DND-41 (cell line): ENCODE results near the gene MYCT1.

Source experiments
- ATAC-seq: fragments of 200-7000 bp; cut with Tn5 transposase; 3 replicates; pipeline ENCODE4 v1.9.1; 2021; ENCODE audit warnings: low read depth; ENCODE audit not compliant: insufficient read depth
- DNase-seq: peaks from one replicate; pipeline ENCODE4 v3.0.0-alpha.2; 2020
- H2AFZ ChIP-seq: 2 replicates; pipeline ENCODE4 v1.6.0; 2012; ENCODE audit warnings: low read depth, low read length
- H3K27ac ChIP-seq: 2 replicates; pipeline ENCODE4 v1.5.1; 2012; ENCODE audit warnings: low read length, inconsistent platforms
- H3K27me3 ChIP-seq: fragments of 200-600 bp; sonication (generic); 2 replicates; pipeline ENCODE4 v1.6.0; 2012; ENCODE audit warnings: low read length, mild to moderate bottlenecking, inconsistent platforms; ENCODE audit not compliant: insufficient read depth, poor library complexity
- H3K36me3 ChIP-seq: 2 replicates; pipeline ENCODE4 v1.5.1; 2012; ENCODE audit warnings: low read length, inconsistent platforms; ENCODE audit not compliant: insufficient read depth
- H3K4me1 ChIP-seq: 2 replicates; pipeline ENCODE4 v1.5.1; 2012; ENCODE audit warnings: mild to moderate bottlenecking, low read length; ENCODE audit not compliant: insufficient read depth
- H3K4me2 ChIP-seq: 2 replicates; pipeline ENCODE4 v1.6.0; 2012; ENCODE audit warnings: mild to moderate bottlenecking, moderate library complexity, low read length, inconsistent platforms; ENCODE audit not compliant: insufficient read depth
- H3K4me3 ChIP-seq, 2 experiments: fragments of 200-600 bp in 1 of 2; shearing (Covaris generic) in 1 of 2; 2 replicates each; pipeline ENCODE4 v1.5.1; 2012 to 2016; ENCODE audit warnings: inconsistent platforms in 2 of 2, low read length in 2 of 2, mild to moderate bottlenecking in 2 of 2, low read depth in 1 of 2, moderate library complexity in 1 of 2
- H3K79me2 ChIP-seq: 2 replicates; pipeline ENCODE4 v1.6.0; 2012; ENCODE audit warnings: low read length, inconsistent platforms; ENCODE audit not compliant: insufficient read depth
- H3K9ac ChIP-seq: 2 replicates; pipeline ENCODE4 v1.6.0; 2012; ENCODE audit warnings: low read depth, mild to moderate bottlenecking, inconsistent platforms, low read length, moderate library complexity
- H3K9me3 ChIP-seq: 2 replicates; pipeline ENCODE4 v1.5.1; 2012; ENCODE audit warnings: low read length, moderate library complexity, mild to moderate bottlenecking, inconsistent platforms; ENCODE audit not compliant: insufficient read depth, severe bottlenecking
- H4K20me1 ChIP-seq: 2 replicates; pipeline ENCODE4 v1.6.0; 2012; ENCODE audit warnings: low read length; ENCODE audit not compliant: insufficient read depth
- EZH2 ChIP-seq: IDR thresholded peaks from 3 replicates; pipeline ENCODE4 v1.6.1; 2012; ENCODE audit warnings: borderline replicate concordance, low read depth, mild to moderate bottlenecking, moderate library complexity, low read length, inconsistent platforms; ENCODE audit not compliant: severe bottlenecking
- TF ChIP-seq, protein P1 (sequence below): IDR thresholded peaks from 2 replicates; pipeline ENCODE4 v1.5.1; 2012; ENCODE audit warnings: borderline replicate concordance, low read length, moderate library complexity, mild to moderate bottlenecking; ENCODE audit not compliant: poor library complexity, severe bottlenecking; ENCODE audit errors: extremely low read depth

Gene MYCT1

DNA sequence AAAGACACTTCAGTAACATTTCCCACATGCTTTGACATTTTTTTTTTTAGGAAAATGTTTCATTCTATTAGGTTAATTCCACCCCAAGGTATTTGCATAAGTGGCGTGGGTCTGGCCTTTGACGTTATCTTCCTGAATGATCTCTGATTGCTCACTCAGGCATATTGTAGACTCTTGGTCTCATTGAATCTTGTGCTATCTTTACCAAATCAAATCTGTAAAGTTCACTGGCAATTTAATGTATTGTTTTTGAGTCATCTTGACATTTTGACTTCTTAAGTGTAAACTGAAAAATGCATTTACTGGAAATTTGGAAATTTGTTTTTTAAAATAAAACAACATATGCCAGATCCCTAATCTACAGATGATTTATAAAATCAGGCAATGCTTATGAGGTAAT, 36.9 kb downstream of the MYCT1 start:
- Histone ChIP-seq H3K9me3 (no peaks in the 10 kb centered on the region), H3K4me3 (no peak overlapping the region), H3K27me3 (no peaks in the 10 kb centered on the region), H3K27ac (no peak overlapping the region), H4K20me1 (no peaks in the 10 kb centered on the region), H3K4me1 (no peaks in the 10 kb centered on the region), H3K36me3 (no peaks in the 10 kb centered on the region), H2AFZ (no peak overlapping the region), H3K9ac (no peak overlapping the region), H3K4me2 (no peak overlapping the region), H3K79me2 (no peaks in the 10 kb centered on the region)
- TF ChIP-seq, protein P1, sequence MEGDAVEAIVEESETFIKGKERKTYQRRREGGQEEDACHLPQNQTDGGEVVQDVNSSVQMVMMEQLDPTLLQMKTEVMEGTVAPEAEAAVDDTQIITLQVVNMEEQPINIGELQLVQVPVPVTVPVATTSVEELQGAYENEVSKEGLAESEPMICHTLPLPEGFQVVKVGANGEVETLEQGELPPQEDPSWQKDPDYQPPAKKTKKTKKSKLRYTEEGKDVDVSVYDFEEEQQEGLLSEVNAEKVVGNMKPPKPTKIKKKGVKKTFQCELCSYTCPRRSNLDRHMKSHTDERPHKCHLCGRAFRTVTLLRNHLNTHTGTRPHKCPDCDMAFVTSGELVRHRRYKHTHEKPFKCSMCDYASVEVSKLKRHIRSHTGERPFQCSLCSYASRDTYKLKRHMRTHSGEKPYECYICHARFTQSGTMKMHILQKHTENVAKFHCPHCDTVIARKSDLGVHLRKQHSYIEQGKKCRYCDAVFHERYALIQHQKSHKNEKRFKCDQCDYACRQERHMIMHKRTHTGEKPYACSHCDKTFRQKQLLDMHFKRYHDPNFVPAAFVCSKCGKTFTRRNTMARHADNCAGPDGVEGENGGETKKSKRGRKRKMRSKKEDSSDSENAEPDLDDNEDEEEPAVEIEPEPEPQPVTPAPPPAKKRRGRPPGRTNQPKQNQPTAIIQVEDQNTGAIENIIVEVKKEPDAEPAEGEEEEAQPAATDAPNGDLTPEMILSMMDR: no peak
- TF ChIP-seq EZH2: no peak
- DNase-seq: no peak
- no peak for ATAC-seq

DNA sequence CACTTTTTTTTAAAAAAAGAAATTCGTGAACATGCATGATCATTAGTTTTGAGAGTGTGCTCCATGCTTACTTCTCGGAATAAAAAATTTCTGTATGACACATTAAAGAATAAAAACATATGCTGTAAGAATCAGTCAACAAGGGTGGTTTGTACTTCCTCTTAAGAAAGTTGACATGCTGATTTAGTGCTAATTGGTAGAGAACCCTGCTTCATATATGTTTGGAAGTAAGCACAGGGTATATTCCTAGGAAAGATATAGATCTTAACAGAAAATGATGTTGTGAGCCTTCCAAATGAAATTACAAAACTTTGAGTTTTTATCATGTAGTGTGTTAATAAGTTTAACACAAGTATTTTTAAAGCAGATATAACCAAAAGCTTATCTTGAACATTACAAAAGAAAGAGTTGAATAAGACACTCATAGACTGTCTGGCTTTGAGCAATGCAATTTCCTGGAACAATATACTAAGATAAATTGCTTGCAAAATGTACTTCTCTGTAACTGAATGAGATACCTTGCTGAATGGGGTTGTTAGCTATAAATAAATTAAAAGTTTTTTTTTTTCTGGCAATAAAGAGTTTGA, 39.1 kb downstream of the MYCT1 start:
- H3K27me3 ChIP-seq: no peaks in the 10 kb centered on the region
- ATAC-seq (no peak), DNase-seq (no peak)

DNA sequence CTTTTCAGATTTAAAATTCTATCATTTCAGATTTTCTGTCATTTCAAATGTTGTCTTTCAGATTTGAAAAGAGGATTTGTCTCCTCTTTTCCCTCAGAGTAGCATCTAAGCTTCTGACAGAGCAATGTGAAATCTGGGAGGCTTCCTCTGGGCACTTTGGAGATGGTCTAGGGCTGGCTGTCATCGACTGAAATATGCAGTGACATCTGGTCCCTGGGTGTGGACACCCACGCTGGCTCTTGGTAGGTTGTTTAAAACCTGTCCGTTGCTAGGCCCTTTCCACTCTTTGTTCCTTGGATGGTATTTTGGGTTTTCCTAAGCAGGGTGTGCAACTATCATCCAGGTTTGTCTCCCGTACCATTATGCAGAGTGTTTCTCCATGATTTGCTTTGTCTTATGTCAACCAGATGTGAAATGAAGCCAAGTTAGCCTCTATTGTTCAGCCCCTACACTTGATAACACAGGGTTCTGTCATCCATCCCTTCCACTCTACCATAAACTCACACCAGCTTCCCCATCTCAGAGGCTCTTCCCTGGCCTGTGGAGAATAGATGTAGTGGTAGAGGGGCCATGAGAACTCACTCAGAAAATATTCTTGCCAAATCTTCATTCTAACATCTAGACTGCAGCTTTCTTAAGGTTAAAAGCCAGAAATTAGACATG, 47.9 kb downstream of the MYCT1 start:
- DNase-seq: no peak
- Histone ChIP-seq H3K27ac (no peak overlapping the region), H3K4me1 (no peaks in the 10 kb centered on the region), H2AFZ (no peak overlapping the region), H3K79me2 (no peaks in the 10 kb centered on the region), H3K9me3 (no peaks in the 10 kb centered on the region), H3K4me3 (no peak overlapping the region), H3K4me2 (no peak overlapping the region), H3K36me3 (no peaks in the 10 kb centered on the region), H4K20me1 (no peaks in the 10 kb centered on the region), H3K27me3 (no peaks in the 10 kb centered on the region), H3K9ac (no peak overlapping the region)
- ATAC-seq: no peak
- TF ChIP-seq, protein P1: no peak

More for the DNA sequence above, 39.1 kb downstream of the MYCT1 start:
- no peak overlapping the region for H2AFZ ChIP-seq
- no peak overlapping the region for H3K9ac ChIP-seq
- H3K4me3 ChIP-seq: no peak overlapping the region
- TF ChIP-seq, protein P1: no peak
- TF ChIP-seq EZH2: no peak
- no peaks in the 10 kb centered on the region for H3K4me1 ChIP-seq
- no peaks in the 10 kb centered on the region for H3K79me2 ChIP-seq
- no peak overlapping the region for H3K27ac ChIP-seq
- no peaks in the 10 kb centered on the region for H3K9me3 ChIP-seq
- H3K4me2 ChIP-seq: no peak overlapping the region
- H3K36me3 ChIP-seq: no peaks in the 10 kb centered on the region
- H4K20me1 ChIP-seq: no peaks in the 10 kb centered on the region
